Measurements from ENCODE around the gene CNOT1. TPM values are rescaled to one million over a fixed set of nuclear protein-coding genes. Genes with fewer than 3 reads are reported as not detected.

Gene CNOT1
- total and polyA plus RNA-seq, 2 of the 4 experiments (the other 2 are of a cell fraction) = 85.5 to 357 TPM

DNA sequence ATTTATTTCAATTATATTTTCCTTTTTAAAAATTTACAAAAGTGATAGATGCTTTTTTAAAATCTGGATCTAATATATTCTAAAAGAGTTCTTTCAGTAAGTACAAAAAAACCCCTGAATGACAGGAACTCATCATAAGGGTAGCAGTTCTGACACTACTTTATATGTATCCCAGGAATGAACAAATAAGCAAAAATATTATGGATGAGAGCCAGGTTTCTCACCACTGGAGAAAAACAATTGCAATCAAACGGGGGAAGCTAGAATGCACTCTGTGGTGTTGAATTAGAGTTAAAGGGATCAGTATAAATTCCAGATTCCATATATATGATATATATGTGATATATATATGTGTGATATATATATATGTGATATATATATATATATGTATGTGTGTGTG, 152.8 kb downstream of the CNOT1 start:
- Histone ChIP-seq H3K36me3 (ENCODE audit: control insufficient read depth, insufficient read depth, low read length) (no peaks in the 10 kb centered on the region), H2AFZ (replicated peaks; ENCODE audit: low read length, poor library complexity) (no peak overlapping the region), H2BK20ac (ENCODE audit: low read depth, low read length) (no peak overlapping the region), H4K91ac (ENCODE audit: insufficient read depth, low read depth, low read length) (no peak overlapping the region), H3K9ac (ENCODE audit: low read depth, low read length) (no peak overlapping the region), H2BK15ac (ENCODE audit: low read depth, low read length) (no peak overlapping the region), H3K23ac (ENCODE audit: low read depth, low read length) (no peak overlapping the region), H2AK5ac (ENCODE audit: low read depth, low read length) (no peak overlapping the region), H4K8ac (ENCODE audit: low read depth in 2 of 2, low read length in 2 of 2) (no peak overlapping the region), H3K4me2 (ENCODE audit: low read depth, low read length) (no peak overlapping the region), H4K20me1 (ENCODE audit: insufficient read depth, low read length) (no peaks in the 10 kb centered on the region), H3K4me3 (ENCODE audit: insufficient read depth, low read depth, low read length) (no peak overlapping the region), H3K4ac (ENCODE audit: low read depth, low read length) (no peak overlapping the region), H3K9me3 (ENCODE audit: control insufficient read depth, insufficient read depth, low read length) (no peaks in the 10 kb centered on the region), H2AK9ac (replicated peaks; ENCODE audit: low read depth, low read length, poor library complexity) (no peak overlapping the region), H3K27me3 (ENCODE audit: control insufficient read depth, insufficient read depth, low read length) (peaks cover 31% of the 10 kb centered on the region), H4K5ac (ENCODE audit: low read depth, low read length) (no peak overlapping the region), H3K9me1 (ENCODE audit: insufficient read depth, low read length) (no peaks in the 10 kb centered on the region), H2BK120ac (ENCODE audit: low read depth, low read length) (no peak overlapping the region), H3K14ac (replicated peaks; ENCODE audit: low read depth, low read length) (no peak overlapping the region), H2BK5ac (ENCODE audit: low read depth, low read length, poor library complexity, severe bottlenecking) (no peak overlapping the region), H3K56ac (ENCODE audit: extremely low read depth, insufficient read depth, low read length) (no peak overlapping the region), H3K4me1 (ENCODE audit: control insufficient read depth, insufficient read depth, low read length) (no peaks in the 10 kb centered on the region), H3K79me1 (ENCODE audit: low read depth in 1 of 2, low read length in 2 of 2) (no peaks in the 10 kb centered on the region), H3K27ac (ENCODE audit: insufficient read depth, low read length) (no peak overlapping the region), H3K18ac (ENCODE audit: low read depth, low read length) (no peak overlapping the region)
- TF ChIP-seq CEBPB (IDR thresholded peaks at IDR 0.05; ENCODE audit: low read depth, low read length) (no peak), FOS (IDR thresholded peaks at IDR 0.05; ENCODE audit: low read depth, low read length) (no peak)
- intact Hi-C loops (cut with micrococcal nuclease) (no loop called here), dilution Hi-C loops (cut with HindIII; ENCODE audit: low sequenced_read_pairs, unreplicated experiment) (no loop called here), in situ Hi-C loops (cut with MboI; ENCODE audit: low sequenced_read_pairs) (no loop called here)
- DNase-seq = no peak
- ChIA-PET CTCF (no interaction called here), POLR2A (ENCODE audit: unreplicated experiment) (no interaction called here)
- no peak for ATAC-seq (ENCODE audit: low read depth)
- BruUV-seq (replicated peaks) = no TSS peak
- no CpG with 5 or more reads among the region's 1 CpG for WGBS, 2 experiments (ENCODE audit: extremely low coverage in 2 of 2, insufficient read length in 1 of 2)

Data from IMR-90 (cell line).